Measurements from ENCODE around the gene TMEM120A.

The TMEM120A gene

DNA sequence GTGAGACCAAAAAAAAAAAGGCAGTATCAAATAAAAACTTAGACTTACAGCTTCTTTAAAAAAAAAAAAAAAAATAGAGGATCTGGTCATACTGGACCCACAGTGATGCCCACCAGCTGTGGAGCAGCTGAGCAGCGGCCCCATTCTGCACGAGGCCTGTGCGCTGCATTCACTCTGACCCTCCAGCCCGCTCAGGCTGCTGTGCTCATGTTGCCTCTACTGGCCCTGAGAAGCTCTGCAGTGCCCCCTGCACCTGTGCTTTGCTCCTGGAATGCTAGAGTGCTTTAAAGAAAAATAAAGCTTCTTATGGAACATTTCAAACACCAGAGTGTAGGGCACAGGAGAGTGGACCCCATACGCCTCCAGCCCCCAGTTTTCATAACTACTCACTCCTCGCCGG, 33.2 kb downstream of the TMEM120A start:
- Histone ChIP-seq H3K9me2 (replicated peaks; ENCODE audit: insufficient read depth, low read length) (no peaks in the 10 kb centered on the region), H3K4me3 (ENCODE audit: low read length) (no peak overlapping the region), H3K36me3 (replicated peaks; ENCODE audit: insufficient read depth, low read length) (no peaks in the 10 kb centered on the region), H3K27me3 (replicated peaks; ENCODE audit: insufficient read depth, low read length) (no peaks in the 10 kb centered on the region), H2AFZ (ENCODE audit: low read length) (no peak overlapping the region), H3K4me2 (ENCODE audit: low read depth, low read length) (no peak overlapping the region), H3K4me1 (ENCODE audit: low read length) (no peaks in the 10 kb centered on the region), H3K9me3 (replicated peaks; ENCODE audit: insufficient read depth, low read length) (no peaks in the 10 kb centered on the region), H4K20me1 (ENCODE audit: insufficient read depth, low read length) (no peaks in the 10 kb centered on the region), H3F3A (ENCODE audit: insufficient read depth, low read length) (no peaks in the 10 kb centered on the region), H3K9ac (ENCODE audit: low read length) (no peak overlapping the region), H3K79me2 (ENCODE audit: low read length) (no peaks in the 10 kb centered on the region), H3K27ac (ENCODE audit: low read length) (no peak overlapping the region)
- TF ChIP-seq EZH2phosphoT487 (IDR thresholded peaks at IDR 0.05; ENCODE audit: low read length): no peak
- DNase-seq: no peak

DNA sequence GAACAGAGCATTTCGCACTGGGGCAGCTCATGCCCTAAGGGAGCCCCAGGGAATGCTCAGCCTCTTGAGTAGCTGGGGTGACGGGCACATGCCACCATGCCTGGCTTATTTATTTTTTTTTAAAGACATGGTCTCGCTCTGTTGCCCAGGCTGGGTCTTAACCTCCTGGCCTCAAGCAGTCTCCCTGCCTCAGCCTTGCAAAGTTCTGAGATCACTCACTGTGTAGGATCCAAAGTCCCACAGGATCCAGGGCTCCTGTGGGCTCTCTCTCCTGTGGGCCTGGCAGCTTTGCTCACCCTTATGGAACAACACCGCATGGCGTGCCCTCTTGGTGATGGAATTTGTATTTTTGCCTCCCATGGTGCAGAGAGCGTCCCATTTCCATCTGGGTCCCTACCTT, 34.0 kb downstream of the TMEM120A start:
- Histone ChIP-seq H3K9me2 (replicated peaks; ENCODE audit: insufficient read depth, low read length) (no peaks in the 10 kb centered on the region), H3K4me3 (ENCODE audit: low read length) (no peak overlapping the region), H3K27ac (ENCODE audit: low read length) (no peak overlapping the region), H4K20me1 (ENCODE audit: insufficient read depth, low read length) (no peaks in the 10 kb centered on the region), H2AFZ (ENCODE audit: low read length) (no peak overlapping the region), H3K4me1 (ENCODE audit: low read length) (no peaks in the 10 kb centered on the region), H3K9me3 (replicated peaks; ENCODE audit: insufficient read depth, low read length) (no peaks in the 10 kb centered on the region), H3F3A (ENCODE audit: insufficient read depth, low read length) (no peaks in the 10 kb centered on the region), H3K27me3 (replicated peaks; ENCODE audit: insufficient read depth, low read length) (no peaks in the 10 kb centered on the region), H3K36me3 (replicated peaks; ENCODE audit: insufficient read depth, low read length) (no peaks in the 10 kb centered on the region), H3K4me2 (ENCODE audit: low read depth, low read length) (no peak overlapping the region), H3K79me2 (ENCODE audit: low read length) (no peaks in the 10 kb centered on the region), H3K9ac (ENCODE audit: low read length) (no peak overlapping the region)
- TF ChIP-seq EZH2phosphoT487 (IDR thresholded peaks at IDR 0.05; ENCODE audit: low read length): no peak
- TF ChIP-seq, protein P1, sequence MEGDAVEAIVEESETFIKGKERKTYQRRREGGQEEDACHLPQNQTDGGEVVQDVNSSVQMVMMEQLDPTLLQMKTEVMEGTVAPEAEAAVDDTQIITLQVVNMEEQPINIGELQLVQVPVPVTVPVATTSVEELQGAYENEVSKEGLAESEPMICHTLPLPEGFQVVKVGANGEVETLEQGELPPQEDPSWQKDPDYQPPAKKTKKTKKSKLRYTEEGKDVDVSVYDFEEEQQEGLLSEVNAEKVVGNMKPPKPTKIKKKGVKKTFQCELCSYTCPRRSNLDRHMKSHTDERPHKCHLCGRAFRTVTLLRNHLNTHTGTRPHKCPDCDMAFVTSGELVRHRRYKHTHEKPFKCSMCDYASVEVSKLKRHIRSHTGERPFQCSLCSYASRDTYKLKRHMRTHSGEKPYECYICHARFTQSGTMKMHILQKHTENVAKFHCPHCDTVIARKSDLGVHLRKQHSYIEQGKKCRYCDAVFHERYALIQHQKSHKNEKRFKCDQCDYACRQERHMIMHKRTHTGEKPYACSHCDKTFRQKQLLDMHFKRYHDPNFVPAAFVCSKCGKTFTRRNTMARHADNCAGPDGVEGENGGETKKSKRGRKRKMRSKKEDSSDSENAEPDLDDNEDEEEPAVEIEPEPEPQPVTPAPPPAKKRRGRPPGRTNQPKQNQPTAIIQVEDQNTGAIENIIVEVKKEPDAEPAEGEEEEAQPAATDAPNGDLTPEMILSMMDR (IDR thresholded peaks at IDR 0.05; ENCODE audit: low read length): no peak
- no peak for TF ChIP-seq EZH2 (optimal IDR thresholded peaks at IDR 0.05; ENCODE audit: low read depth, low read length)
- no peak for DNase-seq

DNA sequence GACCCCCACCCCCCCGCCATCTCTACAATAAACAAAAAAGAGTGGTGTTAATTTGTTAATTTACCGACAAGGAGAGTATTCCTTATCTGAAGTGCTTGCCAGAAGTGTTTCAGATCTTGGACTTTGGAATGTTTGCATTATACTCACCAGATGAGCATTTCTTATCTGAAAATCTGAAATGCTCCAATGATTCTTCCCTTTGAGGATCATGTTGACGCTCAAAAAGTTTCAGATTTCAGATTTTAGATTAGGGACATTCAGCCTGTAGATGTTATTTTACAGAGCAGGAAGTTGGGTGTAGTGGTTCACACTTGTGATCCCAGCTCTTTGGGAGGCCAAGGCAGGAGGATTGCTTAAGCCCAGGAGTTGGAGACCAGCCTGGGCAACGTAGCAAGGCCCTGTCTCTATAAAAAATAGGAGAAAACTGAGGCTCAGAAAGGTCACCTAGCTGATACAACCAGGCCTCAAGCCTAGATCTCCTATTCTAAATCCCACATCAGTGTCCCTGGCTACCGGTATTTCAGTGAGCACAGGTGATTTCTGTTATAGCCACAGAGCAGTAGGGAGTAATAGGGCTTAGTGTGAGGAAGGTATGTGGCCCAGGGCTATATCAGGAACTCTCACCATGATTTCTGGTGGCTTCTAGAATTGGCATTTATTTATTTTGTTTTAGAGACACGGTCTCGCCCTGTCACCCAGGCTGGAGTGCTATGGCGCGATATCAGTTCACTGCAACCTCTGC, 35.4 kb downstream of the TMEM120A start:
- no peaks in the 10 kb centered on the region for H3K9me2 ChIP-seq (replicated peaks; ENCODE audit: insufficient read depth, low read length)
- no peak overlapping the region for H2AFZ ChIP-seq (ENCODE audit: low read length)
- H3K9me3 ChIP-seq (replicated peaks; ENCODE audit: insufficient read depth, low read length): no peaks in the 10 kb centered on the region
- H3K4me3 ChIP-seq (ENCODE audit: low read length): no peak overlapping the region
- H3K9ac ChIP-seq (ENCODE audit: low read length): no peak overlapping the region
- H3K27ac ChIP-seq (ENCODE audit: low read length): no peak overlapping the region
- no peaks in the 10 kb centered on the region for H3F3A ChIP-seq (ENCODE audit: insufficient read depth, low read length)
- H3K4me1 ChIP-seq (ENCODE audit: low read length): no peaks in the 10 kb centered on the region
- no peaks in the 10 kb centered on the region for H3K36me3 ChIP-seq (replicated peaks; ENCODE audit: insufficient read depth, low read length)
- TF ChIP-seq EZH2phosphoT487 (IDR thresholded peaks at IDR 0.05; ENCODE audit: low read length): no peak
- TF ChIP-seq, protein P1 (IDR thresholded peaks at IDR 0.05; ENCODE audit: low read length): no peak
- TF ChIP-seq EZH2 (optimal IDR thresholded peaks at IDR 0.05; ENCODE audit: low read depth, low read length): no peak
- no peaks in the 10 kb centered on the region for H3K79me2 ChIP-seq (ENCODE audit: low read length)
- H3K27me3 ChIP-seq (replicated peaks; ENCODE audit: insufficient read depth, low read length): no peaks in the 10 kb centered on the region
- no peak overlapping the region for H3K4me2 ChIP-seq (ENCODE audit: low read depth, low read length)
- no peaks in the 10 kb centered on the region for H4K20me1 ChIP-seq (ENCODE audit: insufficient read depth, low read length)
- DNase-seq: no peak

DNA sequence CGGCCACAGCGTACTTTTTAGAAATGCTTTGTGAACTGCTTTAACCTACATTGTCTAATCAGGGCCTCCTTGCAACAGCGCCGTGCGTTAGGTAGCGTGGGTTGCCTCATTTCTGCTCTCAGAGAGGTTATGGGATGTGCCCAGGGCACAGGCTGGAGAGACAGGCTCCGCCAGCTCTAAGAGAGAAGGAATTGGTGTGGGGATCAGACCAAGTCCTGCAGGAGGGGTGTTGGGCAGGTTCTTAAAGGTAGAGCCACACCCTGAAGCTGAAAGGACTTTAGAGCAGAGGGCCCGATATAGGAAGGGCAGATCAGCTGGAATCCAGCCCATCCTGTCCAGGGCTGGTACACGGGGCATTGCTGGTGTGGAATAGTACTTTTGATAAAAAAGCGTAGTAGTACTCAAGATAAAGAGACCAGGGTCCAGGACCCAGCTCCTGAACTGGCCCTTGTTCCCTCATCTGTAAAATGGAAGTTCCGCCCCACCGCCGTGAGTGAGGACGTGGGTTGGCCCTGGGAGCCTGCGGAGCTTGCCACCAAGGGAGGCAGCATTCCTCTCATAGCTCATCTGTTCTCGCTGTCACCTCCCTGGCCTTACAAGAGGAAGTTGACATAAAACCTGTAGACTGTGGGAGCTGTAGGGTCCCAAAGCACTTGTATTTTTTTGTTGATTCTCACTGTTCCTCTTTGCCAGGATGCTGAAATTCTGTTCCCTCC, 37.2 kb downstream of the TMEM120A start:
- Histone ChIP-seq H3K27ac (ENCODE audit: low read length) (no peak overlapping the region), H3K27me3 (replicated peaks; ENCODE audit: insufficient read depth, low read length) (no peaks in the 10 kb centered on the region), H2AFZ (ENCODE audit: low read length) (no peak overlapping the region), H3K79me2 (ENCODE audit: low read length) (no peaks in the 10 kb centered on the region), H3K9ac (ENCODE audit: low read length) (no peak overlapping the region), H3K4me3 (ENCODE audit: low read length) (no peak overlapping the region), H3K36me3 (replicated peaks; ENCODE audit: insufficient read depth, low read length) (no peaks in the 10 kb centered on the region), H3K9me3 (replicated peaks; ENCODE audit: insufficient read depth, low read length) (no peaks in the 10 kb centered on the region), H3K4me1 (ENCODE audit: low read length) (no peaks in the 10 kb centered on the region), H4K20me1 (ENCODE audit: insufficient read depth, low read length) (no peaks in the 10 kb centered on the region), H3K9me2 (replicated peaks; ENCODE audit: insufficient read depth, low read length) (no peaks in the 10 kb centered on the region), H3F3A (ENCODE audit: insufficient read depth, low read length) (no peaks in the 10 kb centered on the region), H3K4me2 (ENCODE audit: low read depth, low read length) (no peak overlapping the region)
- TF ChIP-seq, protein P1 (IDR thresholded peaks at IDR 0.05; ENCODE audit: low read length): no peak
- TF ChIP-seq EZH2 (optimal IDR thresholded peaks at IDR 0.05; ENCODE audit: low read depth, low read length) (no peak), EZH2phosphoT487 (IDR thresholded peaks at IDR 0.05; ENCODE audit: low read length) (no peak)
- no peak for DNase-seq

All from MM.1S (cell line).